Spinal cord (tissue), 10 donors: ENCODE results near the gene TEX19. TPM values are rescaled to one million over a fixed set of nuclear protein-coding genes. Genes with fewer than 3 reads are reported as not detected.
A peak's percentile ranks its signal among the peaks of the same experiment; 100 is the strongest.

ENCODE experiments used
- DNase-seq, 6 donors: peaks; one replicate each; pipeline versions ENCODE4 v3.0.0 to v3.0.0-alpha.2; 2013 to 2015; ENCODE audit warnings: low spot score in 6 of 6, low read depth in 4 of 6
- H3K27ac ChIP-seq: one replicate; pipeline ENCODE4 v1.5.1; 2013; ENCODE audit warnings: low read depth, low read length, control low read depth
- H3K27me3 ChIP-seq: one replicate; pipeline ENCODE4 v1.6.1; 2013; ENCODE audit warnings: low read length; ENCODE audit not compliant: control insufficient read depth, insufficient read depth
- H3K36me3 ChIP-seq: one replicate; pipeline ENCODE4 v1.6.1; 2013; ENCODE audit warnings: low read length; ENCODE audit not compliant: control insufficient read depth, insufficient read depth
- H3K4me1 ChIP-seq: one replicate; pipeline ENCODE4 v1.6.1; 2013; ENCODE audit warnings: low read length; ENCODE audit not compliant: control insufficient read depth, insufficient read depth
- H3K4me3 ChIP-seq: one replicate; pipeline ENCODE4 v1.5.1; 2013; ENCODE audit warnings: low read depth, low read length, control low read depth
- H3K9me3 ChIP-seq: one replicate; pipeline ENCODE4 v1.6.1; 2013; ENCODE audit warnings: low read length; ENCODE audit not compliant: control insufficient read depth, insufficient read depth
- WGBS: methylation state at CpG from one replicate; pipeline ENCODE4 v1.1.5; 2013; ENCODE audit warnings: missing lambda C conversion rate; ENCODE audit not compliant: insufficient coverage; 5-methylcytosine and 5-hydroxymethylcytosine counted together
- polyA plus RNA-seq, 2 donors: library from polyadenylated mRNA; unstranded; fragments of 120-200 nt; gene quantifications; one replicate each; pipeline ENCODE4 v1.2.1, GENCODE V29; 2013; ENCODE audit not compliant: insufficient read length in 2 of 2
- total RNA-seq, 2 donors: library from RNA; depleted of rRNA in 1 of 2; stranded (reverse); fragments of 120-200 nt in 1 of 2; fragments of >200 nt in 1 of 2; gene quantifications; one replicate each; pipeline versions ENCODE4 v1.2.3 to v1.2.4, GENCODE V29; 2013 to 2014
- donor health status: healthy.

The TEX19 gene
- total and polyA plus RNA-seq, 4 donors, result not detected

- no peak overlapping the region for H3K4me3 ChIP-seq
- no peak overlapping the region for H3K27ac ChIP-seq
- WGBS, result 93% methylated on average over 7 of the region's 13 CpGs
- peaks cover 77% of the 10 kb centered on the region for H3K36me3 ChIP-seq
- DNase-seq, result no peak
- peaks cover 11% of the 10 kb centered on the region for H3K4me1 ChIP-seq
- H3K27me3 ChIP-seq, result no peaks in the 10 kb centered on the region
- H3K9me3 ChIP-seq, result no peaks in the 10 kb centered on the region
Observed at GRCh38 chr17:82390860-82391435, 31.9 kb downstream of the TEX19 start.

- 97% methylated on average over 23 of the region's 23 CpGs for WGBS
- Histone ChIP-seq H3K36me3 (peaks cover 76% of the 10 kb centered on the region), H3K27ac (no peak overlapping the region), H3K27me3 (no peaks in the 10 kb centered on the region), H3K4me3 (no peak overlapping the region), H3K4me1 (peaks cover 5% of the 10 kb centered on the region), H3K9me3 (no peaks in the 10 kb centered on the region)
- no peak for DNase-seq
Observed at GRCh38 chr17:82391496-82392066, 32.5 kb downstream of the TEX19 start.

- WGBS, result 91% methylated on average over 24 of the region's 28 CpGs
- H3K27ac ChIP-seq, result no peak overlapping the region
- H3K9me3 ChIP-seq, result no peaks in the 10 kb centered on the region
- no peaks in the 10 kb centered on the region for H3K4me1 ChIP-seq
- H3K27me3 ChIP-seq, result no peaks in the 10 kb centered on the region
- DNase-seq, result no peak
- no peak overlapping the region for H3K4me3 ChIP-seq
- peaks cover 76% of the 10 kb centered on the region for H3K36me3 ChIP-seq
Observed at GRCh38 chr17:82392209-82392920, 33.3 kb downstream of the TEX19 start.

- Histone ChIP-seq H3K27ac (no peak overlapping the region), H3K4me1 (no peaks in the 10 kb centered on the region), H3K36me3 (peaks cover 81% of the 10 kb centered on the region), H3K9me3 (no peaks in the 10 kb centered on the region), H3K27me3 (no peaks in the 10 kb centered on the region), H3K4me3 (no peak overlapping the region)
- DNase-seq, result no peak
- 93% methylated on average over 14 of the region's 15 CpGs for WGBS
Observed at GRCh38 chr17:82392941-82393340, 33.9 kb downstream of the TEX19 start.

- no peak for DNase-seq
- Histone ChIP-seq H3K4me1 (peaks cover 4% of the 10 kb centered on the region), H3K27me3 (no peaks in the 10 kb centered on the region), H3K27ac (no peak overlapping the region), H3K36me3 (peaks cover 76% of the 10 kb centered on the region), H3K9me3 (no peaks in the 10 kb centered on the region), H3K4me3 (no peak overlapping the region)
- WGBS, result 94% methylated on average over 9 of the region's 12 CpGs
Observed at GRCh38 chr17:82394278-82394677, 35.2 kb downstream of the TEX19 start.

GRCh38 chr17:82396601-82397435 lies 37.8 kb downstream of the TEX19 start:
- peaks cover 75% of the 10 kb centered on the region for H3K36me3 ChIP-seq
- DNase-seq, result no peak
- no peaks in the 10 kb centered on the region for H3K27me3 ChIP-seq
- 78% methylated on average over 13 of the region's 19 CpGs for WGBS
- no peak overlapping the region for H3K4me3 ChIP-seq
- H3K9me3 ChIP-seq, result no peaks in the 10 kb centered on the region
- H3K27ac ChIP-seq, result no peak overlapping the region
- peaks cover 14% of the 10 kb centered on the region for H3K4me1 ChIP-seq

- H3K36me3 ChIP-seq, result peaks cover 75% of the 10 kb centered on the region
- H3K27ac ChIP-seq, result no peak overlapping the region
- 91% methylated on average over 34 of the region's 38 CpGs for WGBS
- no peaks in the 10 kb centered on the region for H3K9me3 ChIP-seq
- peaks cover 14% of the 10 kb centered on the region for H3K4me1 ChIP-seq
- H3K4me3 ChIP-seq, result no peak overlapping the region
- H3K27me3 ChIP-seq, result no peaks in the 10 kb centered on the region
- no peak for DNase-seq
Observed at GRCh38 chr17:82397449-82398335, 38.6 kb downstream of the TEX19 start.

GRCh38 chr17:82399041-82399441 lies 40.0 kb downstream of the TEX19 start:
- WGBS, result 15% methylated on average over 9 of the region's 13 CpGs
- H3K4me3 ChIP-seq, result no peak overlapping the region
- H3K36me3 ChIP-seq, result peaks cover 76% of the 10 kb centered on the region
- peak in 4 of 6 donors; percentile 52 to 88 (median 72) for DNase-seq
- H3K27ac ChIP-seq, result no peak overlapping the region
- H3K9me3 ChIP-seq, result no peaks in the 10 kb centered on the region
- peaks cover 14% of the 10 kb centered on the region for H3K4me1 ChIP-seq
- H3K27me3 ChIP-seq, result no peaks in the 10 kb centered on the region

GRCh38 chr17:82399601-82400101 lies 40.6 kb downstream of the TEX19 start:
- H3K9me3 ChIP-seq, result no peaks in the 10 kb centered on the region
- H3K36me3 ChIP-seq, result peaks cover 75% of the 10 kb centered on the region
- DNase-seq, result peak in 1 of 6 donors; percentile 24
- WGBS, result 62% methylated on average over 16 of the region's 18 CpGs
- no peak overlapping the region for H3K4me3 ChIP-seq
- H3K4me1 ChIP-seq, result peaks cover 14% of the 10 kb centered on the region
- peak overlapping the region; percentile 16 for H3K27ac ChIP-seq
- H3K27me3 ChIP-seq, result no peaks in the 10 kb centered on the region
